ENCODE measurements around the gene MMP23B.

Gene MMP23B

DNA sequence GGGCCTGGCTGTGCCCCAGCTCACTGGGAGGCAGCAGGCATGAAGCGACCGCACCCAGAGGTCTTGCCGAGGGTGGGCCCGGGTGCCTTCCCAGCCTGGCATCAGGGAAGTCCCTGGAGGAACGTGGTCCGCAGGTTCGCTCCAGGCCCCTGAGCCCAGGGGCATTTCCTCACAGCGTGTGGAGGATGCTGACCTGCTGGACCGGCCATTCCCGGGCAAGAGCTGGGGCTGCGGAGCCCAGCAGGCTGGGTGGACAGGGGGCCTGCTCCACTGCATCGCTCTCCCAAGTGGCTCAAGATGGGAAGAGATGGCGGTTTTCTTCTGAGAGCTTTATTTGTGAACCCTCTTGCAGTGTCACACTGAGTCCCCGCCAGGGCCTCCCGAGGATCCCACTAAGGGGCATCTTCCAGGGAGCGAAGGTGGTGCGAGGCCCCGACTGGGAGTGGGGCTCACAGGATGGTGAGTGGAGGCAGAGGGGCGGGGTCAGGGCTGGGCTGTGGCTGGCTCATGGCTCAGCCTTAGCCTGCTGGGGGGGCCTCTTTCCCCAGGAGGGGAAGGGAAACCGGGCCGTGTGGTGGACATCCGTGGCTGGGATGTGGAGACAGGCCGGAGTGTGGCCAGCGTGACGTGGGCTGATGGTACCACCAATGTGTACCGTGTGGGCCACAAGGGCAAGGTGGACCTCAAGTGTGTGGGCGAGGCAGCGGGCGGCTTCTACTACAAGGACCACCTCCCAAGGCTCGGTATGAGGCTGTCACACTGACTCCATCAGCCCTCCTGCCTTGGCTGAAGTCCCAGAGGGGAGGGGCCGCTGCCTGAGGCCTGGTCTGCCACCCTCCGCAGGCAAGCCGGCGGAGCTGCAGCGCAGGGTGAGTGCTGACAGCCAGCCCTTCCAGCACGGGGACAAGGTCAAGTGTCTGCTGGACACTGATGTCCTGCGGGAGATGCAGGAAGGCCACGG, 7.2 kb upstream of the MMP23B start:
- H3K4me3 ChIP-seq (ENCODE audit: low read depth, low read length), result no peak overlapping the region
- TF ChIP-seq, protein P1, sequence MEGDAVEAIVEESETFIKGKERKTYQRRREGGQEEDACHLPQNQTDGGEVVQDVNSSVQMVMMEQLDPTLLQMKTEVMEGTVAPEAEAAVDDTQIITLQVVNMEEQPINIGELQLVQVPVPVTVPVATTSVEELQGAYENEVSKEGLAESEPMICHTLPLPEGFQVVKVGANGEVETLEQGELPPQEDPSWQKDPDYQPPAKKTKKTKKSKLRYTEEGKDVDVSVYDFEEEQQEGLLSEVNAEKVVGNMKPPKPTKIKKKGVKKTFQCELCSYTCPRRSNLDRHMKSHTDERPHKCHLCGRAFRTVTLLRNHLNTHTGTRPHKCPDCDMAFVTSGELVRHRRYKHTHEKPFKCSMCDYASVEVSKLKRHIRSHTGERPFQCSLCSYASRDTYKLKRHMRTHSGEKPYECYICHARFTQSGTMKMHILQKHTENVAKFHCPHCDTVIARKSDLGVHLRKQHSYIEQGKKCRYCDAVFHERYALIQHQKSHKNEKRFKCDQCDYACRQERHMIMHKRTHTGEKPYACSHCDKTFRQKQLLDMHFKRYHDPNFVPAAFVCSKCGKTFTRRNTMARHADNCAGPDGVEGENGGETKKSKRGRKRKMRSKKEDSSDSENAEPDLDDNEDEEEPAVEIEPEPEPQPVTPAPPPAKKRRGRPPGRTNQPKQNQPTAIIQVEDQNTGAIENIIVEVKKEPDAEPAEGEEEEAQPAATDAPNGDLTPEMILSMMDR (conservative IDR thresholded peaks at IDR 0.05; ENCODE audit: low read depth, low read length), result no peak
- DNase-seq (ENCODE audit: low read depth), result no peak

DNA sequence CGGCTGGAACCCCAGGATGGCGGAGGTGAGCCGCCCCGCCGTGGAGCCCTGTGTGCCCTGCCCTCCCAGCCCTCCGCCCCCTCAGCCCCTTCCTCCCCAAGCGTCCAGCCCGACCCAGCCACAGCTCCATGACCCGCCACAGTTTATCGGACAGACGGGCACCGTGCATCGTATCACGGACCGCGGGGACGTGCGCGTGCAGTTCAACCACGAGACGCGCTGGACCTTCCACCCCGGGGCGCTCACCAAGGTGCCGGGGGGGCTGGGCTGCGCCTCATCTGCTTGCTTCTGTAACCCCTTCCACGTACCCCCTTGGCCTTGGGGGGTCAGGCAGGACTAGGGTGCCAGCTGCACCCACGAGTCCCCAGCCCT, 6.6 kb upstream of the MMP23B start:
- H3K4me3 ChIP-seq (ENCODE audit: low read depth, low read length), result no peak overlapping the region
- TF ChIP-seq, protein P1 (conservative IDR thresholded peaks at IDR 0.05; ENCODE audit: low read depth, low read length), result no peak
- no peak for DNase-seq (ENCODE audit: low read depth)

GRCh38 chr1:1625824-1626206, 6.2 kb upstream of the MMP23B start:
- no peak overlapping the region for H3K4me3 ChIP-seq (ENCODE audit: low read depth, low read length)
- DNase-seq (ENCODE audit: low read depth), result no peak
- TF ChIP-seq, protein P1 (conservative IDR thresholded peaks at IDR 0.05; ENCODE audit: low read depth, low read length), result no peak

- DNase-seq (ENCODE audit: low read depth), result no peak
Observed at GRCh38 chr1:1626207-1627141, 5.5 kb upstream of the MMP23B start.

DNA sequence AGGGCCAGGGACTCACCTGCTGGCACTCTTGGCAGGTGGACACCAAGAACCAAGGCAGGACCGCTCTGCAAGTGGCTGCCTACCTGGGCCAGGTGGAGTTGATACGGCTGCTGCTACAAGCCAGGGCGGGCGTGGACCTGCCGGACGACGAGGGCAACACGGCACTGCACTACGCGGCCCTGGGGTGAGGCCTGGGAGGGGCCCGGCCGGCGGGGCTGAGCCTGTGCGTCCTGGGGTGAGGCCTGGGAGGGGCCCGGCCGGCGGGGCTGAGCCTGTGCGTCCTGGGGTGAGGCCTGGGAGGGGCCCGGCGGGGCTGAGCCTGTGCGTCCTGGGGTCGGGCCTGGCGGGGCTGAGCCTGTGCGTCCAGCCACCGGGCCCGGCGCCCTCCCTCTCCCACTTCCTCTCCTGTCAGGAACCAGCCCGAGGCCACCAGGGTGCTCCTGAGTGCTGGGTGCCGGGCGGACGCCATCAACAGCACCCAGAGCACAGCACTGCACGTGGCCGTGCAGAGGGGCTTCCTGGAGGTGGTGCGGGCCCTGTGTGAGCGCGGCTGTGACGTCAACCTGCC, 4.6 kb upstream of the MMP23B start:
- TF ChIP-seq, protein P1 (conservative IDR thresholded peaks at IDR 0.05; ENCODE audit: low read depth, low read length), result no peak
- DNase-seq (ENCODE audit: low read depth), result no peak
- H3K4me3 ChIP-seq (ENCODE audit: low read depth, low read length), result no peak overlapping the region

More at GRCh38 chr1:1626207-1627141, 5.5 kb upstream of the MMP23B start:
- TF ChIP-seq, protein P1 (conservative IDR thresholded peaks at IDR 0.05; ENCODE audit: low read depth, low read length), result no peak
- no peak overlapping the region for H3K4me3 ChIP-seq (ENCODE audit: low read depth, low read length)

- no peak overlapping the region for H3K4me3 ChIP-seq (ENCODE audit: low read depth, low read length)
Observed at GRCh38 chr1:1627829-1628753, 3.9 kb upstream of the MMP23B start.

More at GRCh38 chr1:1627829-1628753, 3.9 kb upstream of the MMP23B start:
- no peak for DNase-seq (ENCODE audit: low read depth)
- TF ChIP-seq, protein P1 (conservative IDR thresholded peaks at IDR 0.05; ENCODE audit: low read depth, low read length), result no peak
